SK-N-SH (cell line): ENCODE results near the gene JMJD1C. TPM values are rescaled to one million over a fixed set of nuclear protein-coding genes. Genes with fewer than 3 reads are reported as not detected.

Source experiments
- CTCF ChIA-PET: fragments of 300-600, 350-600 bp; formaldehyde crosslinking; extraction: SDS; loops from one replicate; lab custom pipeline; 2021; lab: Yijun Ruan, JAX
- POLR2A ChIA-PET: fragments of 350-600 bp; sonication (Branson Sonifier 250); formaldehyde crosslinking; extraction: SDS; loops from one replicate; lab custom pipeline; 2020; ENCODE audit warnings: antibody characterized with exemption, inconsistent platforms; lab: Yijun Ruan, JAX
- DNase-seq: peaks from one replicate; pipeline ENCODE4 v3.0.0; 2012
- H2AFZ ChIP-seq: fragments of 200-600 bp; sonication (generic); 2 replicates; pipeline ENCODE4 v1.8.1; 2016; ENCODE audit warnings: antibody characterized with exemption, mild to moderate bottlenecking, low read depth
- H3F3A ChIP-seq: fragments of 200-600 bp; sonication (generic); replicated peaks from 2 replicates; pipeline ENCODE3; 2016; ENCODE audit warnings: antibody characterized with exemption, mild to moderate bottlenecking; ENCODE audit not compliant: insufficient read depth
- H3K27ac ChIP-seq, 2 experiments: fragments of 200-500 bp in 1 of 2; fragments of 200-600 bp in 1 of 2; sonication (Bioruptor generic) in 1 of 2; sonication (generic), shearing (Covaris generic) in 1 of 2; 2 replicates each; pipeline versions ENCODE4 v1.5.1 to v1.6.1; 2014 to 2016; ENCODE audit warnings: low read depth in 2 of 2, inconsistent platforms in 1 of 2, low read length in 1 of 2, mild to moderate bottlenecking in 1 of 2, mixed read lengths in 1 of 2
- H3K27me3 ChIP-seq: fragments of 200-600 bp; sonication (generic), shearing (Covaris generic); 2 replicates; pipeline ENCODE4 v1.6.1; 2016; ENCODE audit warnings: mixed run types; ENCODE audit not compliant: insufficient read depth
- H3K36me3 ChIP-seq, 2 experiments: fragments of 200-500 bp in 1 of 2; fragments of 200-600 bp in 1 of 2; sonication (Bioruptor generic) in 1 of 2; sonication (generic) in 1 of 2; replicated peaks in 1 of 2; 2 replicates each; pipeline versions ENCODE3 to v1.5.1; 2014 to 2016; ENCODE audit warnings: low read length in 1 of 2, mild to moderate bottlenecking in 1 of 2; ENCODE audit not compliant: insufficient read depth in 2 of 2, control insufficient read depth in 1 of 2
- H3K4me1 ChIP-seq, 2 experiments: fragments of 200-500 bp in 1 of 2; fragments of 200-600 bp in 1 of 2; sonication (Bioruptor generic) in 1 of 2; sonication (generic), shearing (Covaris generic) in 1 of 2; 2 replicates each; pipeline versions ENCODE4 v1.5.1 to v1.6.1; 2014 to 2016; ENCODE audit warnings: low read depth in 1 of 2, low read length in 1 of 2, mixed run types in 1 of 2; ENCODE audit not compliant: insufficient read depth in 2 of 2, control insufficient read depth in 1 of 2
- H3K4me2 ChIP-seq: fragments of 200-600 bp; sonication (generic), shearing (Covaris generic); 2 replicates; pipeline ENCODE4 v1.6.1; 2017; ENCODE audit warnings: mixed run types
- H3K4me3 ChIP-seq, 2 experiments: fragments of 200-500 bp in 1 of 2; fragments of 200-600 bp in 1 of 2; sonication (Bioruptor generic) in 1 of 2; sonication (generic), shearing (Covaris generic) in 1 of 2; 2 replicates each; pipeline versions ENCODE4 v1.5.1 to v1.8.1; 2014 to 2016; ENCODE audit warnings: low read depth in 2 of 2, inconsistent platforms in 1 of 2, low read length in 1 of 2, mild to moderate bottlenecking in 1 of 2, mixed read lengths in 1 of 2, moderate library complexity in 1 of 2
- H3K79me2 ChIP-seq: fragments of 200-600 bp; sonication (generic); 2 replicates; pipeline ENCODE4 v1.8.1; 2017; ENCODE audit warnings: mild to moderate bottlenecking; ENCODE audit not compliant: insufficient read depth
- H3K9ac ChIP-seq: fragments of 200-600 bp; sonication (generic); 2 replicates; pipeline ENCODE4 v1.6.1; 2017; ENCODE audit warnings: mixed run types
- H3K9me2 ChIP-seq: fragments of 200-600 bp; sonication (generic); 2 replicates; pipeline ENCODE4 v1.6.1; 2017; ENCODE audit warnings: mixed run types
- H3K9me3 ChIP-seq: fragments of 200-600 bp; sonication (generic); 2 replicates; pipeline ENCODE4 v1.6.1; 2017; ENCODE audit warnings: mixed run types, mild to moderate bottlenecking, moderate library complexity
- H4K20me1 ChIP-seq: fragments of 200-600 bp; sonication (generic); 2 replicates; pipeline ENCODE4 v1.6.1; 2017; ENCODE audit warnings: mild to moderate bottlenecking, mixed run types; ENCODE audit not compliant: insufficient read depth
- ELF1 ChIP-seq: IDR thresholded peaks from 2 replicates; pipeline ENCODE4 v1.4.0; 2012
- FOSL2 ChIP-seq: IDR thresholded peaks from 2 replicates; pipeline ENCODE4 v1.4.0; 2012; ENCODE audit warnings: low read depth, mild to moderate bottlenecking, moderate library complexity, borderline replicate concordance
- FOXJ3 ChIP-seq: sonication (generic); formaldehyde crosslinking; IDR thresholded peaks from 2 replicates; pipeline ENCODE4 v1.5.1; 2020; ENCODE audit warnings: mild to moderate bottlenecking, missing genetic modification reagents
- FOXM1 ChIP-seq: IDR thresholded peaks from 2 replicates; pipeline ENCODE4 v1.4.0; 2012; ENCODE audit warnings: low read depth, mild to moderate bottlenecking
- GABPA ChIP-seq: IDR thresholded peaks from 2 replicates; pipeline ENCODE4 v1.4.0; 2012; ENCODE audit warnings: low read depth, mild to moderate bottlenecking
- GATA2 ChIP-seq: sonication (generic); formaldehyde crosslinking; IDR thresholded peaks from 2 replicates; pipeline ENCODE4 v1.5.0; 2020; ENCODE audit warnings: mild to moderate bottlenecking, missing genetic modification reagents
- JUND ChIP-seq: IDR thresholded peaks from 2 replicates; pipeline ENCODE4 v1.4.0; 2012
- MXI1 ChIP-seq: IDR thresholded peaks from 2 replicates; pipeline ENCODE4 v1.6.1; 2012; ENCODE audit warnings: mild to moderate bottlenecking, low read depth, low read length, improper control_type of control experiment
- POLR2AphosphoS5 ChIP-seq: IDR thresholded peaks from 2 replicates; pipeline ENCODE4 v1.6.1; 2012; ENCODE audit warnings: low read depth, low read length
- RAD21 ChIP-seq: IDR thresholded peaks from 2 replicates; pipeline ENCODE4 v1.6.1; 2012; ENCODE audit warnings: mild to moderate bottlenecking, low read length
- RCOR1 ChIP-seq: fragments of 150-350 bp; IDR thresholded peaks from 2 replicates; pipeline ENCODE4 v1.6.1; 2017; ENCODE audit warnings: antibody characterized with exemption, low read length
- REST ChIP-seq: IDR thresholded peaks from 2 replicates; pipeline ENCODE4 v1.6.1; 2012; ENCODE audit warnings: mild to moderate bottlenecking, low read depth, low read length, moderate library complexity
- RFX5 ChIP-seq: IDR thresholded peaks from 2 replicates; pipeline ENCODE4 v1.6.1; 2012; ENCODE audit warnings: mild to moderate bottlenecking, improper control_type of control experiment, low read length
- SIN3A ChIP-seq: IDR thresholded peaks from 2 replicates; pipeline ENCODE4 v1.6.1; 2012; ENCODE audit warnings: low read depth, mild to moderate bottlenecking, low read length, moderate library complexity, borderline replicate concordance
- SMC3 ChIP-seq: IDR thresholded peaks from 2 replicates; pipeline ENCODE4 v1.6.1; 2012; ENCODE audit warnings: low read depth, low read length, improper control_type of control experiment
- TAF1 ChIP-seq: IDR thresholded peaks from 2 replicates; pipeline ENCODE4 v1.6.1; 2012; ENCODE audit warnings: low read depth, mild to moderate bottlenecking, low read length, moderate library complexity, borderline replicate concordance
- TCF12 ChIP-seq: IDR thresholded peaks from 2 replicates; pipeline ENCODE4 v1.4.0; 2012
- USF2 ChIP-seq: fragments of 150-350 bp; IDR thresholded peaks from 2 replicates; pipeline ENCODE4 v1.6.1; 2017; ENCODE audit warnings: antibody characterized with exemption, low read length, low read depth, borderline replicate concordance
- YY1 ChIP-seq: IDR thresholded peaks from 2 replicates; pipeline ENCODE4 v1.4.0; 2012; ENCODE audit warnings: low read depth, mild to moderate bottlenecking
- WGBS: methylation state at CpG from one replicate; pipeline ENCODE4 v1.1.6; 2017; ENCODE audit warnings: low lambda C conversion rate; 5-methylcytosine and 5-hydroxymethylcytosine counted together
- polyA plus RNA-seq, 3 experiments: library from polyadenylated mRNA; depleted of rRNA; stranded (reverse); fragments of >200 nt; gene quantifications; 2 replicates each; pipeline ENCODE4 v1.2.3, GENCODE V29; 2012

Gene JMJD1C
- polyA plus RNA-seq, 1 of the 3 experiments (the other 2 are of a cell fraction), result 11.7 TPM

- TF ChIP-seq GABPA, result no peak
- TF ChIP-seq ELF1, result no peak
- TF ChIP-seq RFX5, result no peak
- no peak for TF ChIP-seq MXI1
- TF ChIP-seq, all 33 proteins: peak for 0
These were observed 206.7 kb downstream of the JMJD1C start (continued) for GRCh38 chr10:63258920-63259678.

- Histone ChIP-seq H3F3A (peaks cover 2% of the 10 kb centered on the region), H3K4me3 (no peak overlapping the region), H4K20me1 (peaks cover 94% of the 10 kb centered on the region), H2AFZ (no peak overlapping the region), H3K9me3 (no peaks in the 10 kb centered on the region), H3K79me2 (peaks cover 100% of the 10 kb centered on the region), H3K4me2 (no peak overlapping the region), H3K9me2 (no peaks in the 10 kb centered on the region), H3K9ac (no peak overlapping the region), H3K27me3 (no peaks in the 10 kb centered on the region), H3K4me1 (peaks cover 12 to 25% of the 10 kb centered on the region in 2 experiments; a peak in 3 of 4 replicates), H3K36me3 (peaks cover 8 to 43% of the 10 kb centered on the region in 2 experiments), H3K27ac (no peak overlapping the region)
- ChIA-PET POLR2A (interaction anchor here (2.3 kb wide), 1 partner anchor 11 kb away, joined by 6 read pairs; no protein-coding TSS in a partner anchor), CTCF (interaction anchor here (0.6 to 1.8 kb wide), 4 partner anchors 11 to 462 kb away, joined by 3 to 4 read pairs (median 3); no protein-coding TSS in a partner anchor)
- DNase-seq, result no peak
- 67% methylated on average over 2 of the region's 2 CpGs for WGBS
- TF ChIP-seq ELF1, result no peak
These were observed 208.0 kb downstream of the JMJD1C start for GRCh38 chr10:63257778-63258177.

- Histone ChIP-seq H3K27ac (0 out of 4 replicates have a peak overlapping the region, but pooled peaks of 1 of the 2 experiments have one; percentile 12), H3K79me2 (peaks cover 100% of the 10 kb centered on the region), H3K9me2 (no peaks in the 10 kb centered on the region), H3K4me1 (peaks cover 12 to 25% of the 10 kb centered on the region in 2 experiments; a peak in 3 of 4 replicates), H3K9me3 (no peaks in the 10 kb centered on the region), H3K4me2 (no peak overlapping the region), H2AFZ (no peak overlapping the region), H3K4me3 (no peak overlapping the region), H4K20me1 (peaks cover 98% of the 10 kb centered on the region), H3K36me3 (peaks cover 6 to 30% of the 10 kb centered on the region in 2 experiments), H3F3A (peaks cover 2% of the 10 kb centered on the region), H3K9ac (no peak overlapping the region), H3K27me3 (no peaks in the 10 kb centered on the region)
- WGBS, result 58% methylated on average over 3 of the region's 3 CpGs
- peak; percentile 18 for DNase-seq
- ChIA-PET POLR2A (interaction anchor here (2.3 kb wide), 1 partner anchor 13 kb away, joined by 6 read pairs; no protein-coding TSS in a partner anchor), CTCF (interaction anchor here (0.7 to 1.7 kb wide), 6 partner anchors 12 to 462 kb away, joined by 3 read pairs; no protein-coding TSS in a partner anchor)
- TF ChIP-seq YY1 (no peak), POLR2AphosphoS5 (no peak), RAD21 (no peak), GATA2 (CRISPR knock-in tag) (no peak), FOXJ3 (CRISPR knock-in tag) (no peak), TCF12 (no peak), SIN3A (no peak), ELF1 (no peak), USF2 (no peak), FOXM1 (no peak), REST (no peak), TAF1 (no peak), MXI1 (no peak), SMC3 (no peak), FOSL2 (no peak), RCOR1 (no peak), JUND (no peak)
These were observed 209.6 kb downstream of the JMJD1C start for GRCh38 chr10:63256009-63256773.
